ENCODE results near the gene SPINT1.

SPINT1 gene

GRCh38 chr15:40826423-40827075 is 17.3 kb upstream of the SPINT1 start:
- Histone ChIP-seq H2AFZ (ENCODE audit: low read depth, low read length) (no peak overlapping the region), H4K20me1 (ENCODE audit: insufficient read depth, low read length) (no peaks in the 10 kb centered on the region), H3K9ac (ENCODE audit: low read depth, low read length) (no peak overlapping the region), H3K4me3 (ENCODE audit: low read depth in 1 of 2, low read length in 2 of 2) (no peak overlapping the region), H3K27ac (ENCODE audit: low read length) (no peak overlapping the region), H3K4me2 (ENCODE audit: insufficient read depth, low read length) (no peak overlapping the region), H3K27me3 (ENCODE audit: insufficient read depth, low read length, poor library complexity) (no peaks in the 10 kb centered on the region), H3K9me3 (ENCODE audit: insufficient read depth, low read length, severe bottlenecking) (no peaks in the 10 kb centered on the region), H3K36me3 (ENCODE audit: insufficient read depth, low read length) (no peaks in the 10 kb centered on the region), H3K79me2 (ENCODE audit: insufficient read depth, low read length) (no peaks in the 10 kb centered on the region), H3K4me1 (ENCODE audit: insufficient read depth, low read length) (no peaks in the 10 kb centered on the region)
- TF ChIP-seq, protein P1, sequence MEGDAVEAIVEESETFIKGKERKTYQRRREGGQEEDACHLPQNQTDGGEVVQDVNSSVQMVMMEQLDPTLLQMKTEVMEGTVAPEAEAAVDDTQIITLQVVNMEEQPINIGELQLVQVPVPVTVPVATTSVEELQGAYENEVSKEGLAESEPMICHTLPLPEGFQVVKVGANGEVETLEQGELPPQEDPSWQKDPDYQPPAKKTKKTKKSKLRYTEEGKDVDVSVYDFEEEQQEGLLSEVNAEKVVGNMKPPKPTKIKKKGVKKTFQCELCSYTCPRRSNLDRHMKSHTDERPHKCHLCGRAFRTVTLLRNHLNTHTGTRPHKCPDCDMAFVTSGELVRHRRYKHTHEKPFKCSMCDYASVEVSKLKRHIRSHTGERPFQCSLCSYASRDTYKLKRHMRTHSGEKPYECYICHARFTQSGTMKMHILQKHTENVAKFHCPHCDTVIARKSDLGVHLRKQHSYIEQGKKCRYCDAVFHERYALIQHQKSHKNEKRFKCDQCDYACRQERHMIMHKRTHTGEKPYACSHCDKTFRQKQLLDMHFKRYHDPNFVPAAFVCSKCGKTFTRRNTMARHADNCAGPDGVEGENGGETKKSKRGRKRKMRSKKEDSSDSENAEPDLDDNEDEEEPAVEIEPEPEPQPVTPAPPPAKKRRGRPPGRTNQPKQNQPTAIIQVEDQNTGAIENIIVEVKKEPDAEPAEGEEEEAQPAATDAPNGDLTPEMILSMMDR (IDR thresholded peaks at IDR 0.05; ENCODE audit: borderline replicate concordance, extremely low read depth, low read length, poor library complexity, severe bottlenecking), result no peak
- no peak for TF ChIP-seq EZH2 (IDR thresholded peaks at IDR 0.05; ENCODE audit: borderline replicate concordance, low read depth, low read length, severe bottlenecking)
- ATAC-seq (ENCODE audit: insufficient read depth, low read depth) (no peak), DNase-seq (no peak)

DNA sequence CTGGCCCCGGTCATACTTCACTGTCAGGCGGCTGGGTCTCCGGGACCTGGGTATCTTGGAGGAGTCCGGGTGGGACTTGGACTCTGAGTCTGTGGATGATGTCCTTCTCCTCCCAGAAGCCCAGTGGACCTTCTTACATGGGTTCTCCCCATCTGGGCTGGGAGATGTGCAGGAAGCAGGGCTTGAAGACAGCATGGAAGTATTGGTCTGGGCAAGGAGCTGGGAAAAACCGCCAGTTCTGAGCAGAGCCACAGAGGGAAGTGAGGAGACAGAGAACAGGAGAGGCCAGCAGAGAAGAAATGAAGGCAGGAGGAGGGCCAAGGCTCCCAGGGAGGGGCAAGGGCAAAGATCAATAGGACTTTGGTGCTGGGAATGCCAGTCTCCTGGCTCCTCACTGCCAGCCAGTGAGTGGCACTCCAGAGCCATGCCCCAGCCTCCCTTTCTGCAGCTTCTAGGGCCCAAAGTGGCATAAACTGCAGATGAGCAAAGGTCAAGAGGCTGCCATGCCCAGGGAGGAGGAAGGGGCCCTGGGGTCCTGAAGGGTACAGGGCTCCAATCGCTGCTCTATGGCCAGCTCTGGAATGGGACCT is 15.3 kb upstream of the SPINT1 start, which contains the start of gene PPP1R14D:
Gene PPP1R14D, minus strand, starts transcription at position 262 of the 590 bp plus-strand sequence. Its CDS starts 67 bp downstream, at position 195.
- no peak for ATAC-seq (ENCODE audit: insufficient read depth, low read depth)
- no peak for DNase-seq
- no peaks in the 10 kb centered on the region for H3K36me3 ChIP-seq (ENCODE audit: insufficient read depth, low read length)
- no peaks in the 10 kb centered on the region for H3K9me3 ChIP-seq (ENCODE audit: insufficient read depth, low read length, severe bottlenecking)
- no peak within 1 kb of the TSS for H3K27ac ChIP-seq (ENCODE audit: low read length)
- H3K79me2 ChIP-seq (ENCODE audit: insufficient read depth, low read length), result no peaks in the 10 kb centered on the region
- H2AFZ ChIP-seq (ENCODE audit: low read depth, low read length), result no peak within 1 kb of the TSS
- H3K4me3 ChIP-seq (ENCODE audit: low read depth in 1 of 2, low read length in 2 of 2), result no peak within 1 kb of the TSS
- no peak within 1 kb of the TSS for H3K4me2 ChIP-seq (ENCODE audit: insufficient read depth, low read length)
- H3K9ac ChIP-seq (ENCODE audit: low read depth, low read length), result no peak within 1 kb of the TSS
- no peaks in the 10 kb centered on the region for H3K27me3 ChIP-seq (ENCODE audit: insufficient read depth, low read length, poor library complexity)
- no peaks in the 10 kb centered on the region for H3K4me1 ChIP-seq (ENCODE audit: insufficient read depth, low read length)
- TF ChIP-seq, protein P1 (IDR thresholded peaks at IDR 0.05; ENCODE audit: borderline replicate concordance, extremely low read depth, low read length, poor library complexity, severe bottlenecking), result no peak
- no peak for TF ChIP-seq EZH2 (IDR thresholded peaks at IDR 0.05; ENCODE audit: borderline replicate concordance, low read depth, low read length, severe bottlenecking)
- no peaks in the 10 kb centered on the region for H4K20me1 ChIP-seq (ENCODE audit: insufficient read depth, low read length)

GRCh38 chr15:40829115-40829514 is 14.7 kb upstream of the SPINT1 start:
- no peak overlapping the region for H3K4me3 ChIP-seq (ENCODE audit: low read depth in 1 of 2, low read length in 2 of 2)
- H3K27ac ChIP-seq (ENCODE audit: low read length), result no peak overlapping the region
- no peak for DNase-seq
- no peaks in the 10 kb centered on the region for H3K4me1 ChIP-seq (ENCODE audit: insufficient read depth, low read length)
- no peak overlapping the region for H3K9ac ChIP-seq (ENCODE audit: low read depth, low read length)
- no peak for TF ChIP-seq EZH2 (IDR thresholded peaks at IDR 0.05; ENCODE audit: borderline replicate concordance, low read depth, low read length, severe bottlenecking)
- TF ChIP-seq, protein P1 (IDR thresholded peaks at IDR 0.05; ENCODE audit: borderline replicate concordance, extremely low read depth, low read length, poor library complexity, severe bottlenecking), result no peak
- no peak overlapping the region for H2AFZ ChIP-seq (ENCODE audit: low read depth, low read length)
- no peak for ATAC-seq (ENCODE audit: insufficient read depth, low read depth)
- no peaks in the 10 kb centered on the region for H4K20me1 ChIP-seq (ENCODE audit: insufficient read depth, low read length)
- H3K27me3 ChIP-seq (ENCODE audit: insufficient read depth, low read length, poor library complexity), result no peaks in the 10 kb centered on the region
- no peaks in the 10 kb centered on the region for H3K9me3 ChIP-seq (ENCODE audit: insufficient read depth, low read length, severe bottlenecking)
- H3K4me2 ChIP-seq (ENCODE audit: insufficient read depth, low read length), result no peak overlapping the region
- no peaks in the 10 kb centered on the region for H3K79me2 ChIP-seq (ENCODE audit: insufficient read depth, low read length)
- no peaks in the 10 kb centered on the region for H3K36me3 ChIP-seq (ENCODE audit: insufficient read depth, low read length)

All from DND-41 (cell line).